ENCODE results near the gene SC5D. TPM values are rescaled to one million over a fixed set of nuclear protein-coding genes. Genes with fewer than 3 reads are reported as not detected.

Gene SC5D
- total RNA-seq, 4 donors from 2014 or later = 23.6 to 38.3 (median 26.2) TPM

DNA sequence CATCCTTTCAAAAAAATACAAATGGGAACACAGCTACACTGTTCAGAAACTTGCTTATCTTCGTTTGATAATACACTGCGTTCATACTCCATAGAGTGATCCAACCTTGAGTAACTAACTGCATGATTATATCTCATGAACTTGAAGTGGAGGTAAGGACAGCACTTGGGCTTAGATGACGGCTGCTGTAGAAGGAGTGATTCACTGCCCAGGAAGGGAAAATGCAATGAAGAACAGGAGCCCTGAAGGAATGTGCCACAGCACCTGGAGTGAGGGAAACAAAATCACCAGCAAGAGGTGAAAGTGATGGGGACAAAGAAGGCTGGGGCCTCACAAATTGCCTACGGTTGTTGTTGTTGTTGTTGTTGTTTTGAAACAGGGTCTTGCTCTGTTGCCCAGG is 44.1 kb upstream of the SC5D start:
- Histone ChIP-seq H3K27ac (no peak overlapping the region), H3K27me3 (no peaks in the 10 kb centered on the region), H3K4me3 (no peak overlapping the region), H3K4me1 (no peaks in the 10 kb centered on the region), H3K9me3 (no peaks in the 10 kb centered on the region), H3K36me3 (no peaks in the 10 kb centered on the region)
- TF ChIP-seq EP300 (IDR thresholded peaks at IDR 0.05) (no peak), POLR2AphosphoS5 (IDR thresholded peaks at IDR 0.05) (no peak), POLR2A (IDR thresholded peaks at IDR 0.05) (no peak)
- TF ChIP-seq, protein P1, sequence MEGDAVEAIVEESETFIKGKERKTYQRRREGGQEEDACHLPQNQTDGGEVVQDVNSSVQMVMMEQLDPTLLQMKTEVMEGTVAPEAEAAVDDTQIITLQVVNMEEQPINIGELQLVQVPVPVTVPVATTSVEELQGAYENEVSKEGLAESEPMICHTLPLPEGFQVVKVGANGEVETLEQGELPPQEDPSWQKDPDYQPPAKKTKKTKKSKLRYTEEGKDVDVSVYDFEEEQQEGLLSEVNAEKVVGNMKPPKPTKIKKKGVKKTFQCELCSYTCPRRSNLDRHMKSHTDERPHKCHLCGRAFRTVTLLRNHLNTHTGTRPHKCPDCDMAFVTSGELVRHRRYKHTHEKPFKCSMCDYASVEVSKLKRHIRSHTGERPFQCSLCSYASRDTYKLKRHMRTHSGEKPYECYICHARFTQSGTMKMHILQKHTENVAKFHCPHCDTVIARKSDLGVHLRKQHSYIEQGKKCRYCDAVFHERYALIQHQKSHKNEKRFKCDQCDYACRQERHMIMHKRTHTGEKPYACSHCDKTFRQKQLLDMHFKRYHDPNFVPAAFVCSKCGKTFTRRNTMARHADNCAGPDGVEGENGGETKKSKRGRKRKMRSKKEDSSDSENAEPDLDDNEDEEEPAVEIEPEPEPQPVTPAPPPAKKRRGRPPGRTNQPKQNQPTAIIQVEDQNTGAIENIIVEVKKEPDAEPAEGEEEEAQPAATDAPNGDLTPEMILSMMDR (IDR thresholded peaks at IDR 0.05) = no peak
- no peak for ATAC-seq
- WGBS, 2 donors (ENCODE audit: low coverage in 1 of 2) = 78 to 80% methylated on average over 3 to 4 of the region's 4 CpGs

DNA sequence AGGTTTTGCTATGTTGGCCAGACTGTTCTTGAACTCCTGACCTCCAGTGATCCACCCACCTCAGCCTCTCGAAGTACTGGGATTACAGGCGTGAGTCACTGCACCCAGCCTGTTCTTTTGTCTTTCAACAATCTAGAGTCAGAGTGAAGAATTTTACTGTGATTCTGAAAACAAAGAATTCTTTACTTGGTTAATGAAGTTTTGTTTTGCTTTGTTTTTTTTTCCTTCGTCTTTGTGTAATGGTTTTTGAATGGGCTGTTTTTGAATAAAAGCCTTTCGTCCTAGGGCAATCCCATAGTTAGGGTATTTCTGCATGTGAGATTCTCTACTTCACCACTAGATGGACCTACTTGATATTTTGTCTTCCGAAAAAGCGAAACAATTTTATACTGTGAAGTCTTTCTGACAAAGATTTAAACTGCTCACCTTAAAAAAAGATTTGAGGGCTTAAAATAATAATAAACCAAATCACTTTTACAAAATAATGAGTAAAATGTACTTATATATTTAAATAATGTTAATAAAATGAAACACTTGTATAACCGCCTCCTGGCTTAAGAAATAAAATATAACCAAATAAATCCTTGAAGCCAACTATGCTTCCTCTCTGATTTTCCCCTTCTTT is 43.4 kb upstream of the SC5D start:
- no peaks in the 10 kb centered on the region for H3K9me3 ChIP-seq
- no peak overlapping the region for H3K4me3 ChIP-seq
- no peaks in the 10 kb centered on the region for H3K27me3 ChIP-seq
- no peak for TF ChIP-seq EP300 (IDR thresholded peaks at IDR 0.05)
- TF ChIP-seq, protein P1 (IDR thresholded peaks at IDR 0.05) = peak; percentile 74 to 79 (median 76)
- 24 to 26% methylated on average over 7 of the region's 7 CpGs for WGBS, 2 donors (ENCODE audit: low coverage in 1 of 2)
- no peaks in the 10 kb centered on the region for H3K36me3 ChIP-seq
- no peaks in the 10 kb centered on the region for H3K4me1 ChIP-seq
- H3K27ac ChIP-seq = no peak overlapping the region
- peak; percentile 51 for ATAC-seq

- Histone ChIP-seq H3K27ac (no peak overlapping the region), H3K36me3 (no peaks in the 10 kb centered on the region), H3K4me3 (no peak overlapping the region), H3K9me3 (no peaks in the 10 kb centered on the region), H3K4me1 (no peaks in the 10 kb centered on the region), H3K27me3 (no peaks in the 10 kb centered on the region)
- ATAC-seq = no peak
- TF ChIP-seq POLR2AphosphoS5 (IDR thresholded peaks at IDR 0.05) (no peak), EP300 (IDR thresholded peaks at IDR 0.05) (no peak), POLR2A (IDR thresholded peaks at IDR 0.05) (no peak)
- TF ChIP-seq, protein P1 (IDR thresholded peaks at IDR 0.05) = no peak
- 85 to 100% methylated on average over 1 to 2 of the region's 4 CpGs for WGBS, 2 donors (ENCODE audit: low coverage in 1 of 2)
Measured at GRCh38 chr11:121250843-121251242, 41.7 kb upstream of the SC5D start.

DNA sequence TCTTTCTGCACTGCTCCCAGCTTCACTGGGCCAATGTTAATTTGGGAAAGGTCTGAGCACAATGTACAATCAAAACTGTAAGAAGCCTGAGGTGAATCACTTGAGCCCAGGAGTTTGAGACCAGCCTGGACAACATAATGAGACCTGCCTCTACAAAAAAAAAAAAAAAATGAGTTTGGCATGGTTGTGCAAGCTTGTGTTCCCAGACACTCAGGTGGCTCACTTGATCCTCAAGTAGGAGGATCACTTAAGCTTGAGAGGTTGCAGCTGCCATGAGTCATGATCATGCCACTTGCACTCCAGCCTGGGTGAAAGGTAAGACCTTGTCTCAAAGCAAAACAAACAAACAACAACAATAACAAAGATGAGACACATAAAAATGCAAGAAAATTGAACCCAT is 38.6 kb upstream of the SC5D start:
- Histone ChIP-seq H3K9me3 (no peaks in the 10 kb centered on the region), H3K36me3 (no peaks in the 10 kb centered on the region), H3K27me3 (no peaks in the 10 kb centered on the region), H3K27ac (no peak overlapping the region), H3K4me1 (no peaks in the 10 kb centered on the region), H3K4me3 (no peak overlapping the region)
- TF ChIP-seq, protein P1 (IDR thresholded peaks at IDR 0.05) = no peak
- TF ChIP-seq POLR2A (IDR thresholded peaks at IDR 0.05) = no peak
- TF ChIP-seq POLR2AphosphoS5 (IDR thresholded peaks at IDR 0.05) = no peak
- no peak for TF ChIP-seq EP300 (IDR thresholded peaks at IDR 0.05)
- no peak for ATAC-seq

GRCh38 chr11:121254756-121255155 is 37.8 kb upstream of the SC5D start:
- TF ChIP-seq, protein P1 (IDR thresholded peaks at IDR 0.05) = no peak
- no peak for TF ChIP-seq EP300 (IDR thresholded peaks at IDR 0.05)
- no peaks in the 10 kb centered on the region for H3K36me3 ChIP-seq
- no peaks in the 10 kb centered on the region for H3K9me3 ChIP-seq
- H3K4me3 ChIP-seq = no peak overlapping the region
- ATAC-seq = no peak
- no peaks in the 10 kb centered on the region for H3K27me3 ChIP-seq
- H3K27ac ChIP-seq = no peak overlapping the region
- no peaks in the 10 kb centered on the region for H3K4me1 ChIP-seq
